ENCODE measurements around the gene KRT15.

The KRT15 gene

DNA sequence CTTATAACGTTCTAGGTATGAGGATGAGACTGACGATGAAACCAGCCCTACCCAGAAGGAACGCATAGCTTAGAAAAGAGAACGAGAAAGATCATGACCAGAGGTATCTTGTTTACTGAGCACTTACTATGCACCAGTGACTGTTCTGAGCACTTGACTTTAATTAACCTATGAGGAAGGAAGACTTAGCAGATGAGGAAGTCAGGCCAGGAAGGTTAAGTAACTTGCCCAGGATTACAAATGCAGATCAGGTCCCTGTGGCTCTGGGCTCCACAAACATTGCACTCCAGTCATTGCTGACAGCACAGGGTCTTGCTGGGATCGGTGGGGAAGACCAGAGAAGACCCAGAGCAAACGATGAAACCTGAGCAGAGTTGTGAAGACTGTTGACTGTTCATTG is 20.4 kb downstream of the KRT15 start:
- Histone ChIP-seq H3K4me3 (ENCODE audit: control insufficient read depth in 1 of 7, extremely low read depth in 1 of 7, insufficient read depth in 4 of 7, low read depth in 2 of 7, low read length in 6 of 7) (no peak overlapping the region), H3K9me3 (ENCODE audit: control extremely low read depth in 1 of 5, control insufficient read depth in 4 of 5, insufficient read depth in 2 of 5, low read depth in 1 of 5, low read length in 4 of 5) (no peaks in the 10 kb centered on the region), H3K4me1 (ENCODE audit: control extremely low read depth in 1 of 4, control insufficient read depth in 4 of 4, insufficient read depth in 4 of 4, low read length in 3 of 4) (peaks cover 0 to 10% (median 3%) of the 10 kb centered on the region in 4 experiments), H3K27me3 (replicated peaks in 2 of 5; ENCODE audit: control insufficient read depth in 4 of 5, insufficient read depth in 5 of 5, low read length in 4 of 5) (no peaks in the 10 kb centered on the region), H3K36me3 (ENCODE audit: control insufficient read depth in 4 of 4, insufficient read depth in 4 of 4, low read length in 3 of 4) (no peaks in the 10 kb centered on the region), H3K27ac (ENCODE audit: insufficient read depth in 1 of 2, low read depth in 1 of 2, low read length in 2 of 2, poor library complexity in 1 of 2, severe bottlenecking in 2 of 2) (no peak overlapping the region)
- ChIA-PET CTCF (interaction anchor here (0.8 to 1.3 kb wide), 5 partner anchors 9 to 625 kb away, joined by 3 to 5 read pairs (median 3); partner anchors contain the start of gene KRT36), POLR2A (no interaction called here)
- peak in 2 of 3 donors; percentile 23 to 26 for DNase-seq
- WGBS (ENCODE audit: insufficient coverage) = 85% methylated on average over 6 of the region's 6 CpGs

DNA sequence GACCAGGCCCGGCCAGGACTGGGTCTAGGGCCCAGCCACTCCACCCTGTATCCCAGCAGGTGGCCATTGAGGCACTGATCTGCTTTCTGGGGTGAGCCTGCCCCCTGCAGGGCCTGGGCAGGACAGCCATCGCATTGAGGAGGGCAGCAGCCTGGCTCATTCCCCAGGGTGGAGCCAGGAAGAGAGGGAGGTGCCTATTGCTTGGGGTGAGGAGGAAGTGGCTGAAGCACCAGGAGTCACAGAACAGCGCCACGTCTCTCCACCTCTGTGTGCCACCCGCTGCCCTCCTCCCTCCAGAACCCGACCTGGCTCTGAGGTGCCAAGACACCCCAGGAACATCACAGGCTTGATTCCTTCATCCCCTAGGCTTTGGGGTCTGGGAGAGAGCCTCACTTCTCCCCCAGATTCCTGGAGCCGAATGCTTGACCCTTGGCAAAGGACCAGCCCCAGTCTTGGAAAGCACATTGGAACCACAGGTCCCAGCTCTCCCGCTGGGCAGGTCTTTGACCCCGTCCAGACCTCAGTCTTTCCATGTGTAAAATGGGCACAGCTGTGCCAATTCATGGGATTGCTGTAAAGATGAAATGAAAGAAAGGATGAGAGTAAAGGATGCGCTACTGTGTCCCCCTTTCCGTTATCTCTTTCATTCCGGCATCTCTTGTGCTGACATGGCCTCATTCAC is 21.7 kb downstream of the KRT15 start:
- POLR2A ChIA-PET = no interaction called here
- CTCF ChIA-PET = interaction anchor here (1.0 to 1.3 kb wide), 6 partner anchors 9 to 584 kb away, joined by 3 to 5 read pairs (median 3); no protein-coding TSS in a partner anchor
- H3K27ac ChIP-seq (ENCODE audit: insufficient read depth in 1 of 2, low read depth in 1 of 2, low read length in 2 of 2, poor library complexity in 1 of 2, severe bottlenecking in 2 of 2) = no peak overlapping the region
- no peaks in the 10 kb centered on the region for H3K9me3 ChIP-seq (ENCODE audit: control extremely low read depth in 1 of 5, control insufficient read depth in 4 of 5, insufficient read depth in 2 of 5, low read depth in 1 of 5, low read length in 4 of 5)
- H3K4me3 ChIP-seq (ENCODE audit: control insufficient read depth in 1 of 7, extremely low read depth in 1 of 7, insufficient read depth in 4 of 7, low read depth in 2 of 7, low read length in 6 of 7) = peak overlapping the region in 1 of 7 experiments; percentile 43
- H3K27me3 ChIP-seq (replicated peaks in 2 of 5; ENCODE audit: control insufficient read depth in 4 of 5, insufficient read depth in 5 of 5, low read length in 4 of 5) = no peaks in the 10 kb centered on the region
- H3K4me1 ChIP-seq (ENCODE audit: control extremely low read depth in 1 of 4, control insufficient read depth in 4 of 4, insufficient read depth in 4 of 4, low read length in 3 of 4) = peaks cover 0 to 10% (median 3%) of the 10 kb centered on the region in 4 experiments
- 74% methylated on average over 8 of the region's 12 CpGs for WGBS (ENCODE audit: insufficient coverage)
- peak; percentile 76 to 89 (median 86) for DNase-seq
- H3K36me3 ChIP-seq (ENCODE audit: control insufficient read depth in 4 of 4, insufficient read depth in 4 of 4, low read length in 3 of 4) = no peaks in the 10 kb centered on the region

DNA sequence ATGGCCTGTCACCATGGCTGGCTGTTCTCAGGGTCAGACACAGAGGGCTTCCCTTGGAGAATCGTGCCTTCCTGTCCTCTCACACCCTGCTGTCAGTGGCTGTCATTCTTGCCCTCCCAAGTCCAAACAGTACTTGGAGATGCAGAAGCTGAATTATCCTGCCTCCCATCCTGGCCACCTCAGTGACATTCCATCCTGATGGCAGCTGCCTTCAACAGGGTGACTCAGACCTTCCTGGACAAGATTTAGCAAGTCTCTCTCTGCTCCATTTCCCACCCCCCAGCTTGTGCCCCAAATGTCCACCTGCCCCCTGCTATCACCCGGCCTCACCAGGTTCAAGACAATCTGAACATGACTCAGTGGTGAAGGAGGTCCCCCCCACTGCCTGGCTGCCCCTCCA is 24.2 kb downstream of the KRT15 start:
- H3K27ac ChIP-seq (ENCODE audit: insufficient read depth in 1 of 2, low read depth in 1 of 2, low read length in 2 of 2, poor library complexity in 1 of 2, severe bottlenecking in 2 of 2) = no peak overlapping the region
- CTCF ChIA-PET = interaction anchor here (0.9 to 1.2 kb wide), 6 partner anchors 9 to 498 kb away, joined by 3 to 4 read pairs (median 3); partner anchors contain the start of gene KRT35
- peaks cover 0 to 10% (median 5%) of the 10 kb centered on the region in 4 experiments for H3K4me1 ChIP-seq (ENCODE audit: control extremely low read depth in 1 of 4, control insufficient read depth in 4 of 4, insufficient read depth in 4 of 4, low read length in 3 of 4)
- DNase-seq = no peak
- no CpG with 5 or more reads among the region's 2 CpGs for WGBS (ENCODE audit: insufficient coverage)
- POLR2A ChIA-PET = no interaction called here
- peaks cover 0 to 2% (median 0%) of the 10 kb centered on the region in 5 experiments for H3K27me3 ChIP-seq (replicated peaks in 2 of 5; ENCODE audit: control insufficient read depth in 4 of 5, insufficient read depth in 5 of 5, low read length in 4 of 5)
- H3K36me3 ChIP-seq (ENCODE audit: control insufficient read depth in 4 of 4, insufficient read depth in 4 of 4, low read length in 3 of 4) = no peaks in the 10 kb centered on the region
- no peaks in the 10 kb centered on the region for H3K9me3 ChIP-seq (ENCODE audit: control extremely low read depth in 1 of 5, control insufficient read depth in 4 of 5, insufficient read depth in 2 of 5, low read depth in 1 of 5, low read length in 4 of 5)
- no peak overlapping the region for H3K4me3 ChIP-seq (ENCODE audit: control insufficient read depth in 1 of 7, extremely low read depth in 1 of 7, insufficient read depth in 4 of 7, low read depth in 2 of 7, low read length in 6 of 7)

DNA sequence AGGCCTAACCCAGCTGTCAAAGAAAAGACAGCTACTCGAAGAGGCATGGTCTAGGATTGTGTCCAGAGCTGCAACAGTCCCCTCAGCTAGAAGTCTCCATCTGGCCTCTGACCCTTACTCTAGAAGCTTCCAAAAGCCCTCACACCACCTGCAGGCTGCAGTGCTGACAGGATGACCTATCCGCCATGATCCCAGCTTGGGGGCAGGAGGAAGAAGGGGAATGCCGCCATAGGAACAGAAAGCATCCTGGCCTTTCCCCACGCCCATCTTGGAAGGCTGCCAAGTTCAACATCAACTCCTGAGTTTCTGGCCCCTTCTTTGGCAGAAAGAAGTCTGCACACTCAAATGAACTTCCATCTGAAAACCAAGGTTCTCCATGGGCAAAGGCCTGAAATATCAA is 25.9 kb downstream of the KRT15 start:
- no peak overlapping the region for H3K4me3 ChIP-seq (ENCODE audit: control insufficient read depth in 1 of 7, extremely low read depth in 1 of 7, insufficient read depth in 4 of 7, low read depth in 2 of 7, low read length in 6 of 7)
- CTCF ChIA-PET = interaction anchor here (0.8 to 1.7 kb wide), 2 partner anchors 43 to 155 kb away, joined by 3 to 4 read pairs; no protein-coding TSS in a partner anchor
- WGBS (ENCODE audit: insufficient coverage) = 17% methylated on average over 1 of the region's 4 CpGs
- no peaks in the 10 kb centered on the region for H3K9me3 ChIP-seq (ENCODE audit: control extremely low read depth in 1 of 5, control insufficient read depth in 4 of 5, insufficient read depth in 2 of 5, low read depth in 1 of 5, low read length in 4 of 5)
- no peak overlapping the region for H3K27ac ChIP-seq (ENCODE audit: insufficient read depth in 1 of 2, low read depth in 1 of 2, low read length in 2 of 2, poor library complexity in 1 of 2, severe bottlenecking in 2 of 2)
- POLR2A ChIA-PET = no interaction called here
- H3K36me3 ChIP-seq (ENCODE audit: control insufficient read depth in 4 of 4, insufficient read depth in 4 of 4, low read length in 3 of 4) = no peaks in the 10 kb centered on the region
- peaks cover 0 to 7% (median 4%) of the 10 kb centered on the region in 4 experiments for H3K4me1 ChIP-seq (ENCODE audit: control extremely low read depth in 1 of 4, control insufficient read depth in 4 of 4, insufficient read depth in 4 of 4, low read length in 3 of 4)
- DNase-seq = no peak
- H3K27me3 ChIP-seq (replicated peaks in 2 of 5; ENCODE audit: control insufficient read depth in 4 of 5, insufficient read depth in 5 of 5, low read length in 4 of 5) = peaks cover 0 to 2% (median 0%) of the 10 kb centered on the region in 5 experiments

DNA sequence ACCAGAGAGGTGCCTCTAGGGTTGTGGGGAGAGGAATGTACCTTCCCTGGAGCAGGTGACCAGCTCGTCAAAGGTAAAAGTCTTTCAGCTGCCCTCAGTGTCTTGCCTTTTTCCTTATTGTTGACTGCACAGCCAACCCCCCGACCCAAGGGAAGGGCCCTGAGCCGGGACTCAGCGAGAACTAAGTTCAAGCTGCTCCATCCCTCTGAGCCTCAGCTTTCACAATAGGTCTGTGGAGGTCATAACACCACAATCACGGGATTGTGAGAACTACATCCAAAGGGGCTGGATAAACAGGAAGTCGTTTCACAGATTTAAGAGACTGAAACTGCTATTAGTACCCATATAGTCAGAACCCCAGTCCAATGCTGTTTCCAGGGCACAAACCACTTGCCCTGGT is 26.3 kb downstream of the KRT15 start:
- H3K36me3 ChIP-seq (ENCODE audit: control insufficient read depth in 4 of 4, insufficient read depth in 4 of 4, low read length in 3 of 4) = no peaks in the 10 kb centered on the region
- DNase-seq = no peak
- POLR2A ChIA-PET = no interaction called here
- CTCF ChIA-PET = interaction anchor here (0.8 to 1.7 kb wide), 2 partner anchors 43 to 155 kb away, joined by 3 to 4 read pairs; no protein-coding TSS in a partner anchor
- no peak overlapping the region for H3K27ac ChIP-seq (ENCODE audit: insufficient read depth in 1 of 2, low read depth in 1 of 2, low read length in 2 of 2, poor library complexity in 1 of 2, severe bottlenecking in 2 of 2)
- 76% methylated on average over 5 of the region's 6 CpGs for WGBS (ENCODE audit: insufficient coverage)
- no peaks in the 10 kb centered on the region for H3K9me3 ChIP-seq (ENCODE audit: control extremely low read depth in 1 of 5, control insufficient read depth in 4 of 5, insufficient read depth in 2 of 5, low read depth in 1 of 5, low read length in 4 of 5)
- H3K27me3 ChIP-seq (replicated peaks in 2 of 5; ENCODE audit: control insufficient read depth in 4 of 5, insufficient read depth in 5 of 5, low read length in 4 of 5) = peaks cover 0 to 2% (median 0%) of the 10 kb centered on the region in 5 experiments
- no peak overlapping the region for H3K4me3 ChIP-seq (ENCODE audit: control insufficient read depth in 1 of 7, extremely low read depth in 1 of 7, insufficient read depth in 4 of 7, low read depth in 2 of 7, low read length in 6 of 7)
- H3K4me1 ChIP-seq (ENCODE audit: control extremely low read depth in 1 of 4, control insufficient read depth in 4 of 4, insufficient read depth in 4 of 4, low read length in 3 of 4) = peaks cover 0 to 7% (median 4%) of the 10 kb centered on the region in 4 experiments

DNA sequence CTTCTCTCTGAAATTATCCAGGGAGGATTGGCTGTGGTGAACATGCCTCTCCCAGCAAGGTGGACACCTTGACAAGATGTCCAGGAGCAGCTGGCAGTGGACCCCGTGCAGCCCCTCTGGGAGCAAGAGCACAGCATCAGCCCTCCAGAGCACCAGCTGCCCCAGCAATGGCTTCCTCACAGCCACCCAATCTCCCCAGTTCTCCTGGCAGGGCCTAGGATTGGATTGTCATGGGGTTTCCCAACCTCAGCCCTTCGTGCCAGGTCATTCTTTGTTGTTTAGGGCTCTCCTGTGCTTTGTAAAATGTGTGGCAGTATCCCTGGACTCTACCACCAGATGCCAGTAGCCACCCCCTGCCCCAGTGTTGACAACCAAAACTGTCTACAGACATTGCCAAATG is 27.2 kb downstream of the KRT15 start:
- no peaks in the 10 kb centered on the region for H3K9me3 ChIP-seq (ENCODE audit: control extremely low read depth in 1 of 5, control insufficient read depth in 4 of 5, insufficient read depth in 2 of 5, low read depth in 1 of 5, low read length in 4 of 5)
- no peak overlapping the region for H3K27ac ChIP-seq (ENCODE audit: insufficient read depth in 1 of 2, low read depth in 1 of 2, low read length in 2 of 2, poor library complexity in 1 of 2, severe bottlenecking in 2 of 2)
- H3K4me3 ChIP-seq (ENCODE audit: control insufficient read depth in 1 of 7, extremely low read depth in 1 of 7, insufficient read depth in 4 of 7, low read depth in 2 of 7, low read length in 6 of 7) = no peak overlapping the region
- H3K4me1 ChIP-seq (ENCODE audit: control extremely low read depth in 1 of 4, control insufficient read depth in 4 of 4, insufficient read depth in 4 of 4, low read length in 3 of 4) = peaks cover 0 to 5% (median 0%) of the 10 kb centered on the region in 4 experiments
- ChIA-PET CTCF (interaction anchor here (1.2 kb wide), 1 partner anchor 57 kb away, joined by 3 read pairs; no protein-coding TSS in a partner anchor), POLR2A (no interaction called here)
- peaks cover 0 to 2% (median 0%) of the 10 kb centered on the region in 5 experiments for H3K27me3 ChIP-seq (replicated peaks in 2 of 5; ENCODE audit: control insufficient read depth in 4 of 5, insufficient read depth in 5 of 5, low read length in 4 of 5)
- DNase-seq = no peak
- WGBS (ENCODE audit: insufficient coverage) = 64% methylated on average over 2 of the region's 2 CpGs
- no peaks in the 10 kb centered on the region for H3K36me3 ChIP-seq (ENCODE audit: control insufficient read depth in 4 of 4, insufficient read depth in 4 of 4, low read length in 3 of 4)

Measured in common myeloid progenitor, CD34-positive (primary cell).